Psoas muscle (tissue), 8 donors: ENCODE data around the gene RPS3A. TPM values are rescaled to one million over a fixed set of nuclear protein-coding genes. Genes with fewer than 3 reads are reported as not detected.

Experiments used
- ATAC-seq, 4 donors: fragments of 200-7000 bp; cut with Tn5 transposase; one replicate each; pipeline ENCODE4 v1.9.1; 2020; ENCODE audit warnings: moderate library complexity in 3 of 4, mild to moderate bottlenecking in 2 of 4
- DNase-seq, 2 donors: peaks; one replicate each; pipeline ENCODE4 v3.0.0-alpha.2; 2020
- H3K27ac ChIP-seq: fragments of 200-600 bp; one replicate; pipeline ENCODE4 v1.8.0; 2022
- H3K27me3 ChIP-seq, 3 donors: fragments of 200-600 bp in 1 of 3; one replicate each; pipeline versions ENCODE4 v1.6.1 to v1.8.0; 2013 to 2022; ENCODE audit warnings: low read length in 2 of 3, mild to moderate bottlenecking in 2 of 3, moderate library complexity in 1 of 3; ENCODE audit not compliant: insufficient read depth in 3 of 3
- H3K36me3 ChIP-seq, 2 donors: fragments of 200-600 bp in 1 of 2; one replicate each; pipeline versions ENCODE4 v1.6.1 to v1.8.0; 2013 to 2022; ENCODE audit warnings: low read depth in 1 of 2, mild to moderate bottlenecking in 1 of 2, moderate library complexity in 1 of 2; ENCODE audit not compliant: insufficient read depth in 1 of 2
- H3K4me1 ChIP-seq: fragments of 200-600 bp; one replicate; pipeline ENCODE4 v1.8.0; 2022
- H3K4me3 ChIP-seq: fragments of 200-600 bp; one replicate; pipeline ENCODE4 v1.8.0; 2022; ENCODE audit warnings: mild to moderate bottlenecking
- H3K9me3 ChIP-seq: fragments of 200-600 bp; one replicate; pipeline ENCODE4 v1.8.0; 2022
- WGBS, 3 donors: extraction: QIAGEN DNeasy Blood & Tissue Kit; methylation state at CpG; one replicate each; pipeline versions ENCODE4 v1.1.6 to v1.1.7; 2013; 5-methylcytosine and 5-hydroxymethylcytosine counted together
- intact Hi-C, 2 donors: fragments of 100-400 bp; cut with DNase I; formaldehyde crosslinking; loops; one replicate each; pipeline versions ENCODE4 v1.11.0 to v1.14.2; 2022
- polyA plus RNA-seq, 3 donors: library from polyadenylated mRNA; stranded (reverse); fragments of 200-250 nt; gene quantifications; one replicate each; pipeline ENCODE4 v1.2.3, GENCODE V29; 2013
- total RNA-seq, 4 donors: library from RNA; stranded (reverse); fragmentation: NEBNext Ultra II Directional in 2 of 4; extraction: Animal tissue kit (Norgen Biotek cat#: 25700) in 2 of 4; gene quantifications; one replicate each; pipeline versions ENCODE4 v1.2.1 to v1.2.4, GENCODE V29; 2021 to 2023
- TF ChIP-seq, protein P1 (sequence below): fragments of 200-600 bp; IDR thresholded peaks from one replicate; pipeline ENCODE4 v1.8.0; 2022; ENCODE audit warnings: antibody characterized with exemption
- donor health status: healthy with polysubstance abuse.
- donor health status: DM: no; HTN: no; CAD: no; lungs with moderate emphysema.
- donor health status: Bipolar disorder and iron deficiency.
- donor health status: healthy.
- donor health status: DM: yes; HTN: yes; CAD: no.
- donor health status: DM: no; HTN: no; CAD: no.
- donor health status: DM: no; HTN: no; CAD: no.
- donor health status: DM: yes; HTN: yes; CAD: no.

The RPS3A gene
- total and polyA plus RNA-seq, 7 donors: 841 to 2,333 (median 1,071) TPM

DNA sequence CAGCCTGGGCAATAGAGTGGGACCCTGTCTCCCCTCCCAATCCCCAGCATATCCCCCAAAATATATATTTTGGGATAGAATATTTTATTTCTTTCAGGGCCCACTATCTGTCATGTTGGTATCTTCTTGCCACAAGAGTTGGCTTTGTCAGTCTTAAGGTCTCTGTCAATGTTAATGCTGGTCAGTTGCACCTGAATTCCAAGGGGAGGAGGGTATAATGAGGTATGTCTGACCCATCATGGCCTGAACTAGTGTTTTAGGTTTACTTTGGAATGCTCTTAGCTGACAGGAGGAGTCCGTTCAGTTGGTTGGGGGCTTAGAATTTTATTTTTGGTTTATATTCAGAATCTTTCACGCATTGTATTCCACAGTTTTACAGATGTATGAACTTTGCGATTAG is 6.2 kb upstream of the RPS3A start:
- WGBS, 3 donors: 63 to 77% (median 63%) methylated on average over 3 of the region's 3 CpGs
- Histone ChIP-seq H3K4me1 (no peaks in the 10 kb centered on the region), H3K36me3 (no peaks in the 10 kb centered on the region), H3K9me3 (no peaks in the 10 kb centered on the region), H3K27ac (no peak overlapping the region), H3K27me3 (no peaks in the 10 kb centered on the region), H3K4me3 (no peak overlapping the region)
- intact Hi-C loops: no loop called here
- DNase-seq: no peak
- ATAC-seq: no peak
- TF ChIP-seq, protein P1, sequence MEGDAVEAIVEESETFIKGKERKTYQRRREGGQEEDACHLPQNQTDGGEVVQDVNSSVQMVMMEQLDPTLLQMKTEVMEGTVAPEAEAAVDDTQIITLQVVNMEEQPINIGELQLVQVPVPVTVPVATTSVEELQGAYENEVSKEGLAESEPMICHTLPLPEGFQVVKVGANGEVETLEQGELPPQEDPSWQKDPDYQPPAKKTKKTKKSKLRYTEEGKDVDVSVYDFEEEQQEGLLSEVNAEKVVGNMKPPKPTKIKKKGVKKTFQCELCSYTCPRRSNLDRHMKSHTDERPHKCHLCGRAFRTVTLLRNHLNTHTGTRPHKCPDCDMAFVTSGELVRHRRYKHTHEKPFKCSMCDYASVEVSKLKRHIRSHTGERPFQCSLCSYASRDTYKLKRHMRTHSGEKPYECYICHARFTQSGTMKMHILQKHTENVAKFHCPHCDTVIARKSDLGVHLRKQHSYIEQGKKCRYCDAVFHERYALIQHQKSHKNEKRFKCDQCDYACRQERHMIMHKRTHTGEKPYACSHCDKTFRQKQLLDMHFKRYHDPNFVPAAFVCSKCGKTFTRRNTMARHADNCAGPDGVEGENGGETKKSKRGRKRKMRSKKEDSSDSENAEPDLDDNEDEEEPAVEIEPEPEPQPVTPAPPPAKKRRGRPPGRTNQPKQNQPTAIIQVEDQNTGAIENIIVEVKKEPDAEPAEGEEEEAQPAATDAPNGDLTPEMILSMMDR: no peak

DNA sequence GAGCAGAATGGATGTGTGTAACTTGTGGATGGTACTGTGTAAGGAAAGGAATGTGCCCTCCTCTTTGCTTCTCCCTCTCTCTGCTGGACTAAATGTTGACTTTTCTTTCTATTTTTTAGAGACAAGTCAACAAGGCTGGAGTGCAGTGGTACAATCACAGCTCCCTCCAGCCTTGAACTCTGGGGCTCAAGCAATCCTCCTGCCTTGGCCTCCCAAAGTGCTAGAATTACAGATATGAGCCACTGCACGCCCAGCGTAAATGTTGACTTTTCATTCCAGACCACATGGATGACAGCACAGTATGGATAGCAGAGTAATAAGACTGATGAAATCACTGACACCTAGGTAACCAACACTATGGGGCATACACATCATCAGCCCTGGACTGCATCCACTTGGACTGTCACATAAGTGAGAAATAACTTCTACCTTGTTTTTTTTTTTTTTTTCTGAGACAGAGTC is 5.1 kb upstream of the RPS3A start:
- Histone ChIP-seq H3K27ac (no peak overlapping the region), H3K36me3 (no peaks in the 10 kb centered on the region), H3K9me3 (no peaks in the 10 kb centered on the region), H3K27me3 (no peaks in the 10 kb centered on the region), H3K4me3 (no peak overlapping the region), H3K4me1 (peaks cover 3% of the 10 kb centered on the region)
- DNase-seq: no peak
- TF ChIP-seq, protein P1: no peak
- ATAC-seq: no peak
- 81 to 89% (median 88%) methylated on average over 2 of the region's 2 CpGs for WGBS, 3 donors
- intact Hi-C loops: no loop called here

DNA sequence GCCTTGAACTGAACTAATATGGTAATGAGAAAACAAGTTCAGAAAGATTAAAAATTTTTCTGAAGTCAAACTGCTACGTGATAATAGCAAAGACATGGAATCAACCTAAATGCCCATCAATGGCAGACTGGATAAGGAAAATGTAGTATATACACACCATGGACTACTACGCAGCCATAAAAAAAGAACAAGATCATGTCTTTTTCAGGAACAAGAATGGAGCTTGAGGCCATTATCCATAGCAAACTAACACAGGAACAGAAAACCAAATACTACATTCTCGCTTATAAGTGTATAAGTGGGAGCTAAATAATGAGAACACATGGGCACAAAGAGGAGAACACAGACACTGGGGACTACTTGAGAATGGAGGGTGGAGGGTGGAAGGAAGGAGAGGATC is 4.3 kb upstream of the RPS3A start:
- Histone ChIP-seq H3K27me3 (no peaks in the 10 kb centered on the region), H3K4me3 (no peak overlapping the region), H3K4me1 (peaks cover 3% of the 10 kb centered on the region), H3K27ac (no peak overlapping the region), H3K9me3 (no peaks in the 10 kb centered on the region), H3K36me3 (no peaks in the 10 kb centered on the region)
- WGBS, 3 donors: 90 to 94% (median 91%) methylated on average over 3 of the region's 3 CpGs
- TF ChIP-seq, protein P1: no peak
- intact Hi-C loops: loop anchor here in 1 of 2 donors (5.0 kb wide), 1 partner anchor 1687 kb away; no protein-coding TSS in a partner anchor
- ATAC-seq: no peak
- no peak for DNase-seq

DNA sequence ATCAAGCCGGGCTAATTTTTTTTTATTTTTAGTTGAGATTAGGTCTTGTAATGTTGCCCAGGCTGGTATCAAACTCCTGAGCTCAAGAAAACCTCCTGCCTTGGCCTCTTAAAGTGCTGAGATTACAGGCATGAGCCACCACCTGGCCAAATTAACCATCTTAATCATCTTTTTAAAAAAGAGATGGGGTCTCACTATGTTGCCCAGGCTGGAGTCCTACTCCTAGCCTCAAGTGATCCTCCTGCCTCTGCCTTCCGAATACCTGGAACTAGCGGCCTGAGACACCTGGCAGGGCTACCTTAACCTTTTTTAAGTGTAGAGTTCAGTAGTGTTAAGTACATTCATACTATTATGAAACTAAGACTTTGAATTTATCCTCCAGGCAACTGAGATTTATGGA is 1.7 kb upstream of the RPS3A start:
- Histone ChIP-seq H3K27ac (no peak overlapping the region), H3K4me1 (peaks cover 19% of the 10 kb centered on the region), H3K36me3 (peaks cover 0 to 24% of the 10 kb centered on the region in 2 donors), H3K27me3 (no peaks in the 10 kb centered on the region), H3K9me3 (no peaks in the 10 kb centered on the region), H3K4me3 (no peak overlapping the region)
- TF ChIP-seq, protein P1: no peak
- WGBS, 3 donors: 94 to 97% (median 95%) methylated on average over 3 of the region's 3 CpGs
- ATAC-seq (no peak), DNase-seq (no peak)
- intact Hi-C loops: loop anchor here in 1 of 2 donors (5.0 kb wide), 1 partner anchor 1685 kb away; no protein-coding TSS in a partner anchor

DNA sequence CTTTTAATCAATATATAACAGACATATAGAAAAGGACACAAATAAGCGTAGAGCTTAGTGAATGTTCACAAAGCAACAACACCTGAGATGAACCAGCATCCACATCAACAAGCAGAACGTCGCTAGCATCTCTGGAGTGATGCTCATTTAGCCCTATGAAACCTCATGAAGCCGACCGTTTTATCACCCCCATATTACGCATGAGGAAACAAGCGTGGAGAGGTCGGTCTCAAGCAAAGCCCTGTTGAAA is 524 bp upstream of the RPS3A start:
- H3K36me3 ChIP-seq: peaks cover 4 to 35% of the 10 kb centered on the region in 2 donors
- TF ChIP-seq, protein P1: no peak
- 16 to 19% (median 17%) methylated on average over 8 of the region's 8 CpGs for WGBS, 3 donors
- H3K4me3 ChIP-seq: peak overlapping the region; percentile 96
- H3K4me1 ChIP-seq: peaks cover 19% of the 10 kb centered on the region
- intact Hi-C loops: loop anchor here in 1 of 2 donors (5.0 kb wide), 1 partner anchor 1683 kb away; no protein-coding TSS in a partner anchor
- H3K27ac ChIP-seq: peak overlapping the region; percentile 39
- H3K27me3 ChIP-seq: no peaks in the 10 kb centered on the region
- H3K9me3 ChIP-seq: no peaks in the 10 kb centered on the region
- no peak for DNase-seq
- peak in 1 of 4 donors; percentile 23 for ATAC-seq
